Sigmoid colon (tissue), 4 donors: ENCODE results near the gene CBLB.

ENCODE experiments used
- EP300 ChIP-seq, 4 donors: sonication (generic); formaldehyde crosslinking; IDR thresholded peaks; one replicate each; pipeline ENCODE4 v1.6.1; 2017; ENCODE audit warnings: antibody characterized with exemption in 4 of 4
- POLR2A ChIP-seq, 2 donors: fragments of 450-650 bp; IDR thresholded peaks; one replicate each; pipeline ENCODE4 v1.6.1; 2016; ENCODE audit warnings: antibody characterized with exemption in 2 of 2, mild to moderate bottlenecking in 2 of 2, moderate library complexity in 2 of 2
- POLR2AphosphoS5 ChIP-seq, 4 donors: sonication (generic); formaldehyde crosslinking; IDR thresholded peaks; one replicate each; pipeline ENCODE4 v1.6.1; 2017; ENCODE audit warnings: antibody characterized with exemption in 4 of 4
- TF ChIP-seq, protein P1 (sequence below), 4 experiments: fragments of 450-650 bp in 3 of 4; fragments of 200-600 bp in 1 of 4; IDR thresholded peaks; one replicate each; pipeline ENCODE4 v1.5.1; 2016 to 2019; ENCODE audit warnings: antibody characterized with exemption in 4 of 4, mild to moderate bottlenecking in 3 of 4, moderate library complexity in 2 of 4

DNA sequence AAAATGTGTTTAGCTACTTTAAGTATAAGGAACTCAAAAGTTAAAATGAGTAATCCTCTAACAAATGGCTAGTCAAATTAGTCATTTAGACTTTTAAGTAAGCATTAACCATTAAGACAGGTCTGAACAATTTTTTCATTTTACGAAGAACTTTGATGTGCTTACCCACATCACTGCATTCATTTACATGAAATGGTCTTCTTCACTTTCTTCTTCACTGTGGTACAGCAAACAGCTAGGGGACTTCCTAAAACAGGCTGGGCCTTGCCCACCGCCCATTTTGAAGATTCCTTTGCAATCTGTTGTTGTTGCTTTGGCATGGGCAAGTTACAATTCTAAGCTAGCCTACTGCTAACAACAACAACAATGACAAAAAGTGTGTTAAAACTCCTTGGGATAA lies 67.4 kb downstream of the CBLB start:
- no peak for TF ChIP-seq POLR2A (IDR thresholded peaks at IDR 0.05)
- TF ChIP-seq, protein P1, sequence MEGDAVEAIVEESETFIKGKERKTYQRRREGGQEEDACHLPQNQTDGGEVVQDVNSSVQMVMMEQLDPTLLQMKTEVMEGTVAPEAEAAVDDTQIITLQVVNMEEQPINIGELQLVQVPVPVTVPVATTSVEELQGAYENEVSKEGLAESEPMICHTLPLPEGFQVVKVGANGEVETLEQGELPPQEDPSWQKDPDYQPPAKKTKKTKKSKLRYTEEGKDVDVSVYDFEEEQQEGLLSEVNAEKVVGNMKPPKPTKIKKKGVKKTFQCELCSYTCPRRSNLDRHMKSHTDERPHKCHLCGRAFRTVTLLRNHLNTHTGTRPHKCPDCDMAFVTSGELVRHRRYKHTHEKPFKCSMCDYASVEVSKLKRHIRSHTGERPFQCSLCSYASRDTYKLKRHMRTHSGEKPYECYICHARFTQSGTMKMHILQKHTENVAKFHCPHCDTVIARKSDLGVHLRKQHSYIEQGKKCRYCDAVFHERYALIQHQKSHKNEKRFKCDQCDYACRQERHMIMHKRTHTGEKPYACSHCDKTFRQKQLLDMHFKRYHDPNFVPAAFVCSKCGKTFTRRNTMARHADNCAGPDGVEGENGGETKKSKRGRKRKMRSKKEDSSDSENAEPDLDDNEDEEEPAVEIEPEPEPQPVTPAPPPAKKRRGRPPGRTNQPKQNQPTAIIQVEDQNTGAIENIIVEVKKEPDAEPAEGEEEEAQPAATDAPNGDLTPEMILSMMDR (IDR thresholded peaks at IDR 0.05), result no peak
- no peak for TF ChIP-seq POLR2AphosphoS5 (IDR thresholded peaks at IDR 0.05)
- TF ChIP-seq EP300 (IDR thresholded peaks at IDR 0.05), result no peak
